GM23338 (cell line): Measurements from ENCODE around the gene DRD2. TPM values are rescaled to one million over a fixed set of nuclear protein-coding genes. Genes with fewer than 3 reads are reported as not detected.

Experiments
- ATAC-seq: fragments of 200-7000 bp; cut with Tn5 transposase; 3 replicates; pipeline ENCODE4 v1.9.1; 2020
- DNase-seq: peaks from one replicate; pipeline ENCODE4 v3.0.0-alpha.2; 2015; ENCODE audit warnings: low spot score
- H2AFZ ChIP-seq: fragments of 200-600 bp; sonication (generic); 2 replicates; pipeline ENCODE4 v1.8.0; 2016; ENCODE audit warnings: antibody characterized with exemption, mild to moderate bottlenecking, moderate library complexity
- H3F3A ChIP-seq: fragments of 200-600 bp; sonication (generic); replicated peaks from 2 replicates; pipeline ENCODE4 v1.8.0; 2017; ENCODE audit warnings: antibody characterized with exemption, mixed run types, low read depth
- H3K27ac ChIP-seq: fragments of 200-600 bp; sonication (generic); 2 replicates; pipeline ENCODE4 v1.6.1; 2016; ENCODE audit warnings: low read depth
- H3K27me3 ChIP-seq: fragments of 200-600 bp; sonication (generic); 2 replicates; pipeline ENCODE4 v1.8.0; 2016; ENCODE audit warnings: mild to moderate bottlenecking, mixed run types, moderate library complexity; ENCODE audit not compliant: insufficient read depth
- H3K36me3 ChIP-seq: fragments of 200-600 bp; sonication (generic); 2 replicates; pipeline ENCODE4 v1.8.0; 2016; ENCODE audit warnings: mild to moderate bottlenecking; ENCODE audit not compliant: insufficient read depth
- H3K4me1 ChIP-seq: fragments of 200-600 bp; sonication (generic); 2 replicates; pipeline ENCODE4 v1.8.0; 2016; ENCODE audit warnings: mild to moderate bottlenecking, moderate library complexity; ENCODE audit not compliant: insufficient read depth
- H3K4me2 ChIP-seq: fragments of 200-600 bp; sonication (generic); 2 replicates; pipeline ENCODE4 v1.7.1; 2017; ENCODE audit warnings: mixed run types
- H3K4me3 ChIP-seq: fragments of 200-600 bp; sonication (generic); 2 replicates; pipeline ENCODE4 v1.6.1; 2016; ENCODE audit warnings: mixed run types
- H3K79me2 ChIP-seq: fragments of 200-600 bp; sonication (generic); replicated peaks from 2 replicates; pipeline ENCODE4 v1.8.0; 2017; ENCODE audit warnings: mild to moderate bottlenecking; ENCODE audit not compliant: insufficient read depth
- H3K9me2 ChIP-seq: fragments of 200-600 bp; sonication (generic); 2 replicates; pipeline ENCODE4 v1.8.0; 2017; ENCODE audit not compliant: insufficient read depth
- H4K20me1 ChIP-seq: fragments of 200-600 bp; sonication (generic); replicated peaks from 2 replicates; pipeline ENCODE4 v1.8.0; 2017; ENCODE audit warnings: mild to moderate bottlenecking; ENCODE audit not compliant: insufficient read depth
- H3K27ac Mint-ChIP-seq: 2 replicates; pipeline ENCODE4 v1.8.0; 2020; ENCODE audit warnings: inconsistent platforms, mild to moderate bottlenecking, moderate library complexity, mixed read lengths
- H3K27me3 Mint-ChIP-seq: 3 replicates; pipeline ENCODE4 v1.8.0; 2022; ENCODE audit warnings: low read depth, mild to moderate bottlenecking, moderate library complexity, mixed read lengths, inconsistent platforms; ENCODE audit not compliant: insufficient read depth, poor library complexity
- H3K36me3 Mint-ChIP-seq: 3 replicates; pipeline ENCODE4 v1.8.0; 2021; ENCODE audit warnings: low read depth, mild to moderate bottlenecking, inconsistent platforms, moderate library complexity, mixed read lengths
- H3K4me1 Mint-ChIP-seq: 3 replicates; pipeline ENCODE4 v1.8.0; 2020; ENCODE audit warnings: mild to moderate bottlenecking, inconsistent platforms, mixed read lengths
- H3K4me3 Mint-ChIP-seq: 3 replicates; pipeline ENCODE4 v1.8.0; 2021; ENCODE audit warnings: moderate library complexity, mild to moderate bottlenecking, inconsistent platforms, mixed read lengths
- H3K9me3 Mint-ChIP-seq: 3 replicates; pipeline ENCODE4 v1.8.0; 2020; ENCODE audit warnings: moderate library complexity, mild to moderate bottlenecking, inconsistent platforms, mixed read lengths
- CREB1 ChIP-seq: fragments of 250-450 bp; sonication (Bioruptor Pico); IDR thresholded peaks from 2 replicates; pipeline ENCODE4 v1.5.0; 2020; ENCODE audit warnings: low read depth, mild to moderate bottlenecking, moderate library complexity
- EZH2 ChIP-seq: fragments of 200-600 bp; sonication (generic); IDR thresholded peaks from one replicate; pipeline ENCODE4 v1.8.0; 2017; ENCODE audit warnings: antibody characterized with exemption, mild to moderate bottlenecking, low read depth; ENCODE audit not compliant: unreplicated experiment
- EZH2phosphoT487 ChIP-seq: fragments of 200-600 bp; sonication (generic); IDR thresholded peaks from one replicate; pipeline ENCODE4 v1.8.1; 2018; ENCODE audit warnings: antibody characterized with exemption; ENCODE audit not compliant: unreplicated experiment
- NANOG ChIP-seq: IDR thresholded peaks from 2 replicates; pipeline ENCODE4 v1.6.1; 2016; ENCODE audit warnings: antibody characterized with exemption, borderline replicate concordance
- POLR2AphosphoS5 ChIP-seq: IDR thresholded peaks from 2 replicates; pipeline ENCODE4 v1.6.1; 2016; ENCODE audit warnings: antibody characterized with exemption, low read depth
- STAT1 ChIP-seq: IDR thresholded peaks from one replicate; pipeline ENCODE4 v1.6.1; 2016; ENCODE audit warnings: antibody characterized with exemption; ENCODE audit not compliant: unreplicated experiment
- ZNF114 ChIP-seq: fragments of 250-450 bp; sonication (Bioruptor Pico); IDR thresholded peaks from 2 replicates; pipeline ENCODE4 v1.5.0; 2020; ENCODE audit warnings: mild to moderate bottlenecking, moderate library complexity
- ZNF331 ChIP-seq: fragments of 250-450 bp; sonication (Bioruptor Pico); IDR thresholded peaks from 2 replicates; pipeline ENCODE4 v1.5.0; 2020; ENCODE audit warnings: low read depth, mild to moderate bottlenecking, moderate library complexity
- polyA plus RNA-seq: library from polyadenylated mRNA; unstranded; fragments of >200 nt; fragmentation: Nextera tagmentation; extraction: Ambion mirVana; gene quantifications from 2 replicates; pipeline ENCODE4 v1.2.1, GENCODE V29; 2016
- total RNA-seq: library from RNA; depleted of rRNA; stranded (reverse); fragments of >200 nt; shearing (Covaris generic); gene quantifications from 2 replicates; pipeline ENCODE4 v1.2.3, GENCODE V29; 2014
- TF ChIP-seq, protein P1 (sequence below): IDR thresholded peaks from one replicate; pipeline ENCODE4 v1.6.1; 2018; ENCODE audit warnings: antibody characterized with exemption; ENCODE audit not compliant: unreplicated experiment
- TF ChIP-seq, protein P2 (sequence below), 2 experiments: fragments of 200-600 bp in 1 of 2; sonication (generic) in 1 of 2; conservative IDR thresholded peaks; 2 replicates each; pipeline versions ENCODE4 v1.5.1 to v1.6.1; 2016 to 2017; ENCODE audit warnings: antibody characterized with exemption in 2 of 2, low read depth in 2 of 2, mild to moderate bottlenecking in 2 of 2, moderate library complexity in 1 of 2

Gene DRD2
- total and polyA plus RNA-seq, 2 experiments from 2014 or later = 0.21 to 0.66 TPM

DNA sequence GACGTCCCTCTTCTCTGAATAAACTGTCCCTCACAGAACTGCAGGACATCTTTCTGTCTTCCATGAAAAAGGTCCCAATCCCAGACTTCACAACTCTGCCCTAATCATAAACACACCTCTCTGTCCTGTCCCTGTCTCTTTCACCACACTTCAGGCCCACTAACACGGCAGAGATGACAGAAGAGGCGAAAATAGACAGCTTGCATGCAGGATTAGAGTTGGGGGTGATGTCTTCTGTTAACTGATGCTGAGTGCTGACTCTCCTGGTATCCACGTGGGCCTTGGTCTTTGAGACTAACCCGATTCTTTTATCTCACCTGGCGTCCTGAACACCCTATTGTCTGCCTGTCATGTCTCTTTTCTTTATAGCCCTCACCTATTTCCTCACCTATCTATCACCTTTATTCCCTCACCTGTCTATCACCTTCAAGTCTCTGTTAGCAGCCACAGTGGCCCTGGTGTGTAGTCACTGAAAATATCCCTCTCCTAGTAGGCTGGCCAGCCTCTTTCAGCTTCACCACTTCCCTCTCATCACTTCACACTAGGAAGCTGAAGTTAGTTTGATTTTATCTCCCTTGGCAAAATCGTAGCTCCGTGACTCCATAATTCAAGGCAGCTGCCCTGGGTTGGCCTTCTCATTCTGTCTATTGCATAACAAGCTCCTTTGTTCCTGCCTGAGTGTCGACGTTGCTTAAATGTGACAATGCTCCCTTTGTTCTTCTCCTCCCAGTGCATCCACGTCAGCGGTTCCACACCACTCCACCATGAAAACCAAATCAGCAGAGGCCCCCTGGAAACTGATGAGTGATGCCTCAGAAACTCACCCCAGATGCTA, 30.6 kb upstream of the DRD2 start (continued):
- TF ChIP-seq, protein P1, sequence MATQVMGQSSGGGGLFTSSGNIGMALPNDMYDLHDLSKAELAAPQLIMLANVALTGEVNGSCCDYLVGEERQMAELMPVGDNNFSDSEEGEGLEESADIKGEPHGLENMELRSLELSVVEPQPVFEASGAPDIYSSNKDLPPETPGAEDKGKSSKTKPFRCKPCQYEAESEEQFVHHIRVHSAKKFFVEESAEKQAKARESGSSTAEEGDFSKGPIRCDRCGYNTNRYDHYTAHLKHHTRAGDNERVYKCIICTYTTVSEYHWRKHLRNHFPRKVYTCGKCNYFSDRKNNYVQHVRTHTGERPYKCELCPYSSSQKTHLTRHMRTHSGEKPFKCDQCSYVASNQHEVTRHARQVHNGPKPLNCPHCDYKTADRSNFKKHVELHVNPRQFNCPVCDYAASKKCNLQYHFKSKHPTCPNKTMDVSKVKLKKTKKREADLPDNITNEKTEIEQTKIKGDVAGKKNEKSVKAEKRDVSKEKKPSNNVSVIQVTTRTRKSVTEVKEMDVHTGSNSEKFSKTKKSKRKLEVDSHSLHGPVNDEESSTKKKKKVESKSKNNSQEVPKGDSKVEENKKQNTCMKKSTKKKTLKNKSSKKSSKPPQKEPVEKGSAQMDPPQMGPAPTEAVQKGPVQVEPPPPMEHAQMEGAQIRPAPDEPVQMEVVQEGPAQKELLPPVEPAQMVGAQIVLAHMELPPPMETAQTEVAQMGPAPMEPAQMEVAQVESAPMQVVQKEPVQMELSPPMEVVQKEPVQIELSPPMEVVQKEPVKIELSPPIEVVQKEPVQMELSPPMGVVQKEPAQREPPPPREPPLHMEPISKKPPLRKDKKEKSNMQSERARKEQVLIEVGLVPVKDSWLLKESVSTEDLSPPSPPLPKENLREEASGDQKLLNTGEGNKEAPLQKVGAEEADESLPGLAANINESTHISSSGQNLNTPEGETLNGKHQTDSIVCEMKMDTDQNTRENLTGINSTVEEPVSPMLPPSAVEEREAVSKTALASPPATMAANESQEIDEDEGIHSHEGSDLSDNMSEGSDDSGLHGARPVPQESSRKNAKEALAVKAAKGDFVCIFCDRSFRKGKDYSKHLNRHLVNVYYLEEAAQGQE = no peak
- TF ChIP-seq EZH2phosphoT487 (no peak), CREB1 (CRISPR knock-in tag) (no peak)

DNA sequence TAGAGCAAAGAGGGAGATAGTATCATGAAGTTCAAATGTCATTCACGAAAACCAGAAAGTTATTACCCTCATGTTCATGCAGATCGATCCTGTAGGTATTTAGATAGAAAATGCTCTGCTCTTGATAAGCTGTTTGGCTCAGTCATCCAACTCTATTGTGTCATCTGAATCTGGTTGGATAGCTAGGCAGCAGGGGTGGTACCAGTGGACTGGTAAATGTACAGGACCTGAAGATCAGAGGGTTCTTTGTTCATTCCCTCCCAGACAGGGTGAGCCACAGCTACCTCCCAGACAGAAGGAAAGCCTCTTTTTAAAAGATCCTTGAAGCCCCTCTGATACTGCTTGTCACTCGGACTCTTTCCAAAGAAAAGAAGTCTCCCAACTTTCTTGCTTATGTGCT, 29.8 kb upstream of the DRD2 start:
- Histone ChIP-seq H3K4me2 (no peak overlapping the region), H3K36me3 (no peaks in the 10 kb centered on the region), H2AFZ (no peak overlapping the region), H3K4me3 (no peak overlapping the region), H3F3A (no peaks in the 10 kb centered on the region), H3K4me1 (no peaks in the 10 kb centered on the region), H3K9me2 (peaks cover 3% of the 10 kb centered on the region; the same call in 1 of the 2 replicates), H3K27ac (no peak overlapping the region), H4K20me1 (no peaks in the 10 kb centered on the region), H3K79me2 (no peaks in the 10 kb centered on the region), H3K27me3 (no peaks in the 10 kb centered on the region)
- Mint-ChIP-seq H3K27me3 (peaks cover 1% of the 10 kb centered on the region), H3K4me1 (peaks cover 4% of the 10 kb centered on the region; the same call in 1 of the 3 replicates), H3K36me3 (no peaks in the 10 kb centered on the region), H3K4me3 (no peak overlapping the region), H3K9me3 (no peaks in the 10 kb centered on the region), H3K27ac (no peak overlapping the region)
- DNase-seq = no peak
- no peak for ATAC-seq
- TF ChIP-seq EZH2phosphoT487 (no peak), NANOG (no peak), POLR2AphosphoS5 (no peak), CREB1 (CRISPR knock-in tag) (no peak), ZNF114 (CRISPR knock-in tag) (no peak), ZNF331 (no peak), EZH2 (no peak), STAT1 (no peak)
- TF ChIP-seq, protein P1 = no peak
- TF ChIP-seq, protein P2, sequence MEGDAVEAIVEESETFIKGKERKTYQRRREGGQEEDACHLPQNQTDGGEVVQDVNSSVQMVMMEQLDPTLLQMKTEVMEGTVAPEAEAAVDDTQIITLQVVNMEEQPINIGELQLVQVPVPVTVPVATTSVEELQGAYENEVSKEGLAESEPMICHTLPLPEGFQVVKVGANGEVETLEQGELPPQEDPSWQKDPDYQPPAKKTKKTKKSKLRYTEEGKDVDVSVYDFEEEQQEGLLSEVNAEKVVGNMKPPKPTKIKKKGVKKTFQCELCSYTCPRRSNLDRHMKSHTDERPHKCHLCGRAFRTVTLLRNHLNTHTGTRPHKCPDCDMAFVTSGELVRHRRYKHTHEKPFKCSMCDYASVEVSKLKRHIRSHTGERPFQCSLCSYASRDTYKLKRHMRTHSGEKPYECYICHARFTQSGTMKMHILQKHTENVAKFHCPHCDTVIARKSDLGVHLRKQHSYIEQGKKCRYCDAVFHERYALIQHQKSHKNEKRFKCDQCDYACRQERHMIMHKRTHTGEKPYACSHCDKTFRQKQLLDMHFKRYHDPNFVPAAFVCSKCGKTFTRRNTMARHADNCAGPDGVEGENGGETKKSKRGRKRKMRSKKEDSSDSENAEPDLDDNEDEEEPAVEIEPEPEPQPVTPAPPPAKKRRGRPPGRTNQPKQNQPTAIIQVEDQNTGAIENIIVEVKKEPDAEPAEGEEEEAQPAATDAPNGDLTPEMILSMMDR (conservative IDR thresholded peaks at IDR 0.05; ENCODE audit: low read depth in 2 of 2) = no peak
